ENCODE results near the gene ARHGEF9. TPM values are rescaled to one million over a fixed set of nuclear protein-coding genes. Genes with fewer than 3 reads are reported as not detected.
A peak's percentile ranks its signal among the peaks of the same experiment; 100 is the strongest.

Gene ARHGEF9
- total RNA-seq, 1 experiment from 2014 or later = 8.3 TPM

DNA sequence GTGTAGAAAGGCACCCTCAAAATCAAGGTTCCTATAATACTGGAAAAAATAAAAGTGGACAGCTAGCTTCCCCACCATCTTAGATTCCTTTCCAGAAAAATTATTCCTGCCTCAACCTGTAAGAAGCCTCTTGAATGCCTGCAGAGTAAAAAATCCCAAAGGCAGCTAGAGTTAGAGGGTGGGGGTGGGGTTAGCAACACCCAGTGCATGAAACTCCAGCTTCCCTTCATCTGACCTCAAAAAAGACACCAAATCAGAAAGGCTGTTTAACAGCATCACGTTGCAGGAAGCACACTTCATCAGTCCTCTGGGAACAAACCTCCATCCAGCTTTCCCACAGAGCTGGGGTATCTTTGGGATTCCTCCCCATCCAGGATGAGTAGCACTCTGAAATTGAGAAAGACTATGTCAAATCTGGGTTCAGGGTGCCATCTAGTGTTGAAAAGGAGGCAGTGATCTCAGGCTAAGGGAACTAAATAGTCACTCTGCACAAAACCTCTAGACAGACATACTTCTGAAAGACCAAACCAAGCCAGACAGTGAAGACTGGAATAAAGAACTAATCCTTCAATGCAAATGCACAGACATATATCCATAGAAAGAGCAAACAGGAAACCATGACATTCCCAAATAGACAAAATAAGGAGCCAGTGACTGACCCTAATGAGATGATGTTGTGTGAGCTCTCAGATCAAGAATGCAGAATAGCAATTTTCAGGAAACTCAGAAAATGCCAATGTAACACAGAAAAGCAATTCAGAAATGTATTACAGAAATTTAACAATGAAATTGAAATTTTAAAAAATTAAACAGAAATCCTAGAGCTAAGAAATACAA, 97.9 kb downstream of the ARHGEF9 start:
- Histone ChIP-seq H3K4me1 (ENCODE audit: insufficient read depth, low read length) (no peaks in the 10 kb centered on the region), H3K27ac (ENCODE audit: low read length) (no peak overlapping the region), H3K4me3 (ENCODE audit: low read length) (no peak overlapping the region), H3K27me3 (ENCODE audit: low read length) (no peaks in the 10 kb centered on the region), H3K79me2 (ENCODE audit: low read length) (no peaks in the 10 kb centered on the region), H3K9me3 (ENCODE audit: low read length) (no peaks in the 10 kb centered on the region), H3K4me2 (ENCODE audit: low read length) (no peak overlapping the region), H3K36me3 (ENCODE audit: low read depth, low read length) (no peaks in the 10 kb centered on the region), H3F3A (ENCODE audit: low read length, unreplicated experiment) (no peaks in the 10 kb centered on the region), H3K9ac (ENCODE audit: low read length) (no peak overlapping the region), H3K9me2 (replicated peaks; ENCODE audit: low read length) (no peaks in the 10 kb centered on the region), H2AFZ (ENCODE audit: low read length) (no peak overlapping the region), H4K20me1 (ENCODE audit: low read length) (no peaks in the 10 kb centered on the region)
- DNase-seq (peak; percentile 68), ATAC-seq (peak; percentile 69)
- BruUV-seq (replicated peaks) = no TSS peak
- CTCF ChIA-PET = interaction anchor here (0.6 to 0.7 kb wide), 2 partner anchors 119 to 173 kb away, joined by 3 to 4 read pairs; no protein-coding TSS in a partner anchor
- intact Hi-C loops (cut with micrococcal nuclease) = loop anchor here (5.0 to 10.0 kb wide), 2 partner anchors 125 to 182 kb away; no protein-coding TSS in a partner anchor
- TF ChIP-seq EZH2 (IDR thresholded peaks at IDR 0.05; ENCODE audit: low read length, unreplicated experiment) (no peak), EZH2phosphoT487 (IDR thresholded peaks at IDR 0.05; ENCODE audit: borderline replicate concordance, low read length) (no peak)
- TF ChIP-seq, protein P1, sequence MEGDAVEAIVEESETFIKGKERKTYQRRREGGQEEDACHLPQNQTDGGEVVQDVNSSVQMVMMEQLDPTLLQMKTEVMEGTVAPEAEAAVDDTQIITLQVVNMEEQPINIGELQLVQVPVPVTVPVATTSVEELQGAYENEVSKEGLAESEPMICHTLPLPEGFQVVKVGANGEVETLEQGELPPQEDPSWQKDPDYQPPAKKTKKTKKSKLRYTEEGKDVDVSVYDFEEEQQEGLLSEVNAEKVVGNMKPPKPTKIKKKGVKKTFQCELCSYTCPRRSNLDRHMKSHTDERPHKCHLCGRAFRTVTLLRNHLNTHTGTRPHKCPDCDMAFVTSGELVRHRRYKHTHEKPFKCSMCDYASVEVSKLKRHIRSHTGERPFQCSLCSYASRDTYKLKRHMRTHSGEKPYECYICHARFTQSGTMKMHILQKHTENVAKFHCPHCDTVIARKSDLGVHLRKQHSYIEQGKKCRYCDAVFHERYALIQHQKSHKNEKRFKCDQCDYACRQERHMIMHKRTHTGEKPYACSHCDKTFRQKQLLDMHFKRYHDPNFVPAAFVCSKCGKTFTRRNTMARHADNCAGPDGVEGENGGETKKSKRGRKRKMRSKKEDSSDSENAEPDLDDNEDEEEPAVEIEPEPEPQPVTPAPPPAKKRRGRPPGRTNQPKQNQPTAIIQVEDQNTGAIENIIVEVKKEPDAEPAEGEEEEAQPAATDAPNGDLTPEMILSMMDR (conservative IDR thresholded peaks at IDR 0.05; ENCODE audit: low read depth, low read length) = peak; percentile 77
- POLR2A ChIA-PET (ENCODE audit: unreplicated experiment) = no interaction called here

DNA sequence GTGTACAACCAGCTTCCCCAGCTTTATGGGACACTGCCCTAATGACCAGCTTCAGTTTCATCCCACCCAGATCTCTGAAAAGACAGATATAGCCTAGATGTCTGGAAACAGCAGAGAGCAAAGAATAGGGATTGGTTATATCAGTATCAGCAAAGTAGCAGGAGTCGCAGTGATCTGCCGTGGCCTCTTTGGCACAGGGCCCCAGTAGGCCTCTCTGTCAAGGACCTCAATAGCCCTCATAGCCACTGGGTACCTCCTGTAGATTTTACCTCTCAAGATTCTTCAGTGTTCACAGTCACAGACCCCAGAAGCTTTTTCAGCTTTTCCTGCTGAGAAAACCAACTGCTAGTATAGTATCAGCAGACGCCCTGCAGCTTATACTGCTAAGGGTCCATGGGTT, 104.6 kb downstream of the ARHGEF9 start:
- Histone ChIP-seq H4K20me1 (ENCODE audit: low read length) (no peaks in the 10 kb centered on the region), H3K9ac (ENCODE audit: low read length) (no peak overlapping the region), H3K27me3 (ENCODE audit: low read length) (no peaks in the 10 kb centered on the region), H3K27ac (ENCODE audit: low read length) (no peak overlapping the region), H2AFZ (ENCODE audit: low read length) (no peak overlapping the region), H3K9me2 (replicated peaks; ENCODE audit: low read length) (no peaks in the 10 kb centered on the region), H3K36me3 (ENCODE audit: low read depth, low read length) (no peaks in the 10 kb centered on the region), H3F3A (ENCODE audit: low read length, unreplicated experiment) (no peaks in the 10 kb centered on the region), H3K79me2 (ENCODE audit: low read length) (no peaks in the 10 kb centered on the region), H3K4me1 (ENCODE audit: insufficient read depth, low read length) (no peaks in the 10 kb centered on the region), H3K4me2 (ENCODE audit: low read length) (no peak overlapping the region), H3K9me3 (ENCODE audit: low read length) (no peaks in the 10 kb centered on the region), H3K4me3 (ENCODE audit: low read length) (no peak overlapping the region)
- TF ChIP-seq EZH2 (IDR thresholded peaks at IDR 0.05; ENCODE audit: low read length, unreplicated experiment) = no peak
- TF ChIP-seq, protein P1 (conservative IDR thresholded peaks at IDR 0.05; ENCODE audit: low read depth, low read length) = no peak
- ATAC-seq (no peak), DNase-seq (no peak)
- CTCF ChIA-PET = no interaction called here
- BruUV-seq (replicated peaks) = no TSS peak
- POLR2A ChIA-PET (ENCODE audit: unreplicated experiment) = no interaction called here
- intact Hi-C loops (cut with micrococcal nuclease) = loop anchor here (10.0 kb wide), 1 partner anchor 176 kb away; no protein-coding TSS in a partner anchor

DNA sequence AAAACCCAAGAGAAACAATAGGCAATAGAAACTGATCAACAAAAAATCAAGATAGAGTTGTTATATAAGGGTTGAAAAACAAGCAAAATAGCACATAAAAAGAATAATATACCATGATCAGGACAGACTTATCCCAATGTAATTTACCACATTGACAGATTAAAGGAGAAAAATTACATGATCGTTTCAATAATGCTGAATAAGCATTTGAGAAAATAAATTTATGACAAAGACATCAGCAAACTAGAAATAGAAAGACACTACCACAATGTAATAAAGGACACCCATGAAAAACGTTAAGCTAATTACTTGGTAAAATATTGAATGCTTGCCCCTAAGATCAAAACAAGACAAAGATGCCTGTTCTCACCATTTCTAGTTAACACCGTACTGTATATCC, 105.6 kb downstream of the ARHGEF9 start:
- no peak for ATAC-seq
- Histone ChIP-seq H3K27me3 (ENCODE audit: low read length) (no peaks in the 10 kb centered on the region), H3K9ac (ENCODE audit: low read length) (no peak overlapping the region), H3K27ac (ENCODE audit: low read length) (no peak overlapping the region), H3K4me3 (ENCODE audit: low read length) (no peak overlapping the region), H3K4me1 (ENCODE audit: insufficient read depth, low read length) (no peaks in the 10 kb centered on the region), H4K20me1 (ENCODE audit: low read length) (no peaks in the 10 kb centered on the region), H3K9me2 (replicated peaks; ENCODE audit: low read length) (no peaks in the 10 kb centered on the region), H3K9me3 (ENCODE audit: low read length) (no peaks in the 10 kb centered on the region), H3K79me2 (ENCODE audit: low read length) (no peaks in the 10 kb centered on the region), H3F3A (ENCODE audit: low read length, unreplicated experiment) (no peaks in the 10 kb centered on the region), H3K36me3 (ENCODE audit: low read depth, low read length) (no peaks in the 10 kb centered on the region), H3K4me2 (ENCODE audit: low read length) (no peak overlapping the region), H2AFZ (ENCODE audit: low read length) (no peak overlapping the region)
- no peak for DNase-seq
- CTCF ChIA-PET = no interaction called here
- POLR2A ChIA-PET (ENCODE audit: unreplicated experiment) = no interaction called here
- intact Hi-C loops (cut with micrococcal nuclease) = no loop called here
- TF ChIP-seq EZH2 (IDR thresholded peaks at IDR 0.05; ENCODE audit: low read length, unreplicated experiment) = no peak
- TF ChIP-seq EZH2phosphoT487 (IDR thresholded peaks at IDR 0.05; ENCODE audit: borderline replicate concordance, low read length) = no peak
- TF ChIP-seq, protein P1 (conservative IDR thresholded peaks at IDR 0.05; ENCODE audit: low read depth, low read length) = no peak
- no TSS peak for BruUV-seq (replicated peaks)
